GM12891 (cell line): Measurements from ENCODE around the gene TRIM3.

Experiments
- DNase-seq: peaks from one replicate; pipeline ENCODE4 v3.0.0; 2011; ENCODE audit warnings: low spot score; ENCODE audit not compliant: insufficient read length
- FAIRE-seq: peaks from 2 replicates; lab custom pipeline; 2011; peaks lifted over from hg19 to GRCh38; lab: Jason Lieb, UNC
- PAX5 ChIP-seq: IDR thresholded peaks from 2 replicates; pipeline ENCODE4 v1.6.1; 2011; ENCODE audit warnings: low read length, moderate library complexity, mild to moderate bottlenecking; ENCODE audit not compliant: insufficient read depth, severe bottlenecking
- POLR2A ChIP-seq: IDR thresholded peaks from 2 replicates; pipeline ENCODE4 v1.6.1; 2011; ENCODE audit warnings: low read depth, low read length, control low read depth
- POLR2AphosphoS5 ChIP-seq: IDR thresholded peaks from 2 replicates; pipeline ENCODE4 v1.6.1; 2011; ENCODE audit warnings: low read depth, low read length, control low read depth
- POU2F2 ChIP-seq: IDR thresholded peaks from 2 replicates; pipeline ENCODE4 v1.6.1; 2011; ENCODE audit warnings: low read depth, mild to moderate bottlenecking, control low read depth, low read length, moderate library complexity
- SPI1 ChIP-seq: IDR thresholded peaks from 2 replicates; pipeline ENCODE4 v1.6.1; 2011; ENCODE audit warnings: low read depth, low read length, control low read depth
- TAF1 ChIP-seq: IDR thresholded peaks from 2 replicates; pipeline ENCODE4 v1.6.1; 2011; ENCODE audit warnings: low read depth, low read length, control low read depth

The TRIM3 gene

DNA sequence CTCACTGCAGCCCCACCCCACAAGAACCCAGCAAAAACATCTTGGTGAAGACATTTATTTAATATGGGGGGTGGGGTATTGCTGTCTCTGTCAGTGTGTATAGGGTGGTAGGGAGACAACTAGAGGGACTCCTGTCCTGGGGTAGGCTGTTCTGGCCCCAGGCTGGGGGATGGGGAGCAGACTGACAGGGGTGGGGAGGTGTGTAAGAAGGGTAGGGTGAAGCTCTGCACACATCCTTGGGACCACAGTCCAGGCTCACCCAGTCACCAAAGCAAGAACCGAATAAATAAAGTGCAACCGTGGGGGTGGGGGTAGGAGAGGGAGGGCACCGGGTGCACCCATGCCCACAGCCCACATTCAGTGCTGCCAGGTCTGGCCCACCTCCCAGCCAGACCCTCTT lies 25.2 kb downstream of the TRIM3 start:
- no peak for FAIRE-seq
- no peak for TF ChIP-seq POU2F2
- no peak for TF ChIP-seq POLR2A
- TF ChIP-seq TAF1 = no peak
- no peak for TF ChIP-seq POLR2AphosphoS5
- no peak for TF ChIP-seq PAX5
- TF ChIP-seq SPI1 = no peak
- no peak for DNase-seq

DNA sequence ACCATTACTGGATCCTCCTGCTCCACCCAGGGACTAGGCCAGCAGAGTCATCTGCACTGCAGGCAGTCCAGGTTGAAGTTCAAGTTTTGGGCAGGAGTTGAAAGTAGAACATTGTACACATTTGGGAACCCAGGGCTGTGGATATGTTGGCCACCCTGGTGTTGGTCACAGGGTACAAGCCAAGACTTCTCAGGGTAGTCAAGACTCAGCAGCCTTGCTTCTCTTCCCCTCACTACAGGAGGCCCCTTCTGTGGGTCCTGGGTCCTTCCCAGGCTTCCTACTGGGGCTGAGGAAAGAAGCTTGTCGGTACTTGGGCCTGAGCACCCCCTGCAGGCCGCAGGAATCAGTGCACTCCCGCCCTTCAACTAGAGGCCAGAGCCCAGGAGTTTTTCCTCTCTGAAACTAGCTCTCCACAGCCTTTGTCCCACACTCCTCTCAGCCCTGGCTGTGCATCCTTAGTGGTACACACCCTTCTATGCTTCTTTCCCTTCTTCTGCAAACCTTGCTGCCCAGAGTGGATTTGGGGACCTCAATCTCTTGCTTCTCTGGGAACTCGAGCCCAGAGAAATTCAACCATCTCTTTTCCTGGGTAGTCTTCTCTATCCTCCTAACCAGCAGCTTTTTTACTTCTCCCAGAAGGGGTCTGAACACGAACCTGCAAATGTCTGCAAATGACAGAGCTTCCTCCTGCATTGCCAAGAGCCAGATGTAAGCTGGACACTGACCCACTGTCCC lies 30.3 kb downstream of the TRIM3 start:
- FAIRE-seq (no peak), DNase-seq (peak; percentile 40)
- TF ChIP-seq PAX5 (no peak), TAF1 (no peak), POLR2AphosphoS5 (no peak), SPI1 (no peak), POU2F2 (0 out of 2 replicates have a peak, but pooled peaks have one; percentile 21)

DNA sequence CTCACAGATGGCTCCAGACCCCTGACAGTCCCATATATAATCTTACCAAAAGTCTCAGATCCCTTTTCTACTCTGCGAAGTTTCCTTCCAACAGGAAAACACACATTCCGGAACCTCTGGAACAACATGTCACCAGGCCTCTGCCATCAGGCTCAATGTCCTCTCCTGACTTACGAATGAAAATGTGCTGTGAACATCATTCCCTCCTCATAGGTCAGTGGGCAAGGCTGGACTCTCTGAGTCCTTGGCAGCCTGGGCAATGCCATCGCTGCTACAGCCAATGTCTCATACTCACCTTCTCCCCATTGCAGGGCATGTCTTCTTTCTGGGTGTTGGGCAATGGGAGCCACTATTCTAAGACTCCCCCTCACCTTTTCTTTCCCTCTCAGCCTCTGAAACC lies 31.3 kb downstream of the TRIM3 start:
- FAIRE-seq (no peak), DNase-seq (no peak)
- TF ChIP-seq SPI1 = no peak
- no peak for TF ChIP-seq POU2F2
- no peak for TF ChIP-seq POLR2A
- TF ChIP-seq PAX5 = no peak
- no peak for TF ChIP-seq TAF1
- TF ChIP-seq POLR2AphosphoS5 = no peak

DNA sequence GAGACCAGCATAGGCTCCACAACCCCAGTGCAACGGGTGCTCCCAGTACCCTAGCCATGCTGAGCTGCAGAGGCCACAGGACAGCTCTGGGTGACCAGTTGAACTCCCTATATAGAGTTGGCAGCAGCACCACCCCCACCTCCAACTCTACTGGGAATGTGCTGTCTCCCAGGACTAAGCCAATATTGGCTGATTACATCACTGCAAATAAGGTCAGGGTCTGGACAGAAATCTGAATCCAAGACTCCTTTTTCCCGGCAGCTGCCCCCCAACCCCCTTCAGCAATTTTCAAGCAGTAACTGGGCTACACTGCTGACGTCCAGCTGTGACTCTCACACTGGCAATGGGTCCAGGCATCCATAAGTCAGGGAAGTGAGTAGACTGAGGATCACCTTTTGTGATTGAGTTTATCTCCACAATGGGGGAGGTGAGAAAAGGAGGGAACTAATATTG lies 32.8 kb downstream of the TRIM3 start, which contains the start of gene HPX:
TSS of gene HPX (minus strand) at position 82 of the 453 bp plus-strand sequence. CDS start at position 58, 24 bp downstream.
- no peak for FAIRE-seq

DNA sequence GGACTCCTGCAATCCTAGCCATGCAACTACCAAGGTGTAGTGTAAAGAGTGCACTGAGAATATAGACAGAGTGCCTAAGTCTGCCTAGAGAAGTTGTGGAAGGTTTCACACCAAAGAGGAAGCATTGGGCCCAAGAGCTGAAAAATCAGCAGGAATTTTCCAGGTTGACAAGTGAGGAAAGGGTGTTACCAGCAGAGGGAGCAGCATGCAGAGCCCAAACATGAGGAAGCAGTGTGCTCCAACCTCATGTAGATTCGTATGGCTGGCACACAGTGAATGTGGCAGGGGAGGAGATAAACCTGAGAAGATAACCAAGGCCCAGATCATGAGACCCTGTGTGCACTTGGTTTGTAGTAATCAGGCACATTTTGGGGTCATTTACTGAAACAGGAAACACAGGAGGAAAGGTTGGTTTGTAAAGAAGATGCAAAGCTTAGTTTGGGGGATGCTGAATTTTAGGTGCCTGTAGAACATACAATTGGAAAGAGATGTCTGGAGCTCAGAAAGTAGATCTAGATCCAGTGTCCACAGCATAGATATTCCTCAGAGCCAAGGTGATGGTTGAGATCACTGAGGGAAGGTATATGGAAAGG lies 34.7 kb downstream of the TRIM3 start:
- FAIRE-seq (peak; percentile 82), DNase-seq (no peak)
- TF ChIP-seq TAF1 (no peak), SPI1 (no peak), POU2F2 (no peak), POLR2AphosphoS5 (no peak), POLR2A (no peak), PAX5 (no peak)

More for the DNA sequence above, 32.8 kb downstream of the TRIM3 start, which contains the start of gene HPX:
- DNase-seq = no peak
- TF ChIP-seq PAX5 = no peak
- no peak for TF ChIP-seq POLR2A
- TF ChIP-seq POU2F2 = no peak
- no peak for TF ChIP-seq POLR2AphosphoS5
- TF ChIP-seq TAF1 = no peak
- no peak for TF ChIP-seq SPI1

DNA sequence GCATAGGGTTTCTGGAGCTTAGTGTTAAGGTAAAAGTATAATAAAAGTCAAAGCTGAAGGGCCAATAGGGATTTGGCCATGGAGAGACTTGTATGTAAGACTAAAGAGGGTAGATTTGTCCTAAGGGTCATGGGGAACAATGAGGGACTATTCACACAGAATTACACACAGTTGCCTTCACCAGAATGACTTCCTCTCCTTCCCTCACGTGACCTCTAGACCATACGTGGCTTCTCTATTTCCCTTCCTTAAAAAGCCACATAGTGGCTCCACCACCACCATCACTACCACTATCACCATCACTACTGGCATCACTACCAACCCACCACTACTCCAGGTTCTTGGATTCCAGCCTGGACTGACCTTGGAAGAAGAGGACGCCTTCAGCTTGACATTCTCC lies 35.7 kb downstream of the TRIM3 start:
- FAIRE-seq (peak; percentile 82), DNase-seq (no peak)
- no peak for TF ChIP-seq POLR2AphosphoS5
- no peak for TF ChIP-seq POU2F2
- TF ChIP-seq POLR2A = no peak
- no peak for TF ChIP-seq PAX5
- peak; percentile 69 for TF ChIP-seq SPI1

DNA sequence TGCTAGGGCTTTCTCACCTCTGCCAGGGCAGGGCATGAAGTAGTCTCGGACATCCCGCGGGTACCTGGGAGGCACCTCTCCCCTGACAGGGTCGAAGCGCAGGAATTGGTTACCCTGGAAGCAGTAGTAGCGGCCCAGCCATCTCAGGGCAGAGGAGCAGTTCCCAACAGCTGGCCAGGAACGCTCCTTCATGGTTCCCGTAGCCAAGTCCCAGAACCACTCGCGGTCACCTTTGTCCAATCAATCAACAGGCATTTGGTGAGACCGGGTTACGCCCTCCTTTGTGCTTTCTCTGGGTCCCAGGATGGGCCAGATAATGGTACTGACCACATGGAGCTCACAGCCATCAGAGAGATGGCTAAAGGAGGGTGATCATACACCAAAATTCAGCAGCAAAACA lies 36.3 kb downstream of the TRIM3 start:
- no peak for DNase-seq
- TF ChIP-seq TAF1 (no peak), POLR2AphosphoS5 (no peak), POU2F2 (no peak), PAX5 (no peak), POLR2A (no peak), SPI1 (no peak)
- FAIRE-seq = peak; percentile 28

DNA sequence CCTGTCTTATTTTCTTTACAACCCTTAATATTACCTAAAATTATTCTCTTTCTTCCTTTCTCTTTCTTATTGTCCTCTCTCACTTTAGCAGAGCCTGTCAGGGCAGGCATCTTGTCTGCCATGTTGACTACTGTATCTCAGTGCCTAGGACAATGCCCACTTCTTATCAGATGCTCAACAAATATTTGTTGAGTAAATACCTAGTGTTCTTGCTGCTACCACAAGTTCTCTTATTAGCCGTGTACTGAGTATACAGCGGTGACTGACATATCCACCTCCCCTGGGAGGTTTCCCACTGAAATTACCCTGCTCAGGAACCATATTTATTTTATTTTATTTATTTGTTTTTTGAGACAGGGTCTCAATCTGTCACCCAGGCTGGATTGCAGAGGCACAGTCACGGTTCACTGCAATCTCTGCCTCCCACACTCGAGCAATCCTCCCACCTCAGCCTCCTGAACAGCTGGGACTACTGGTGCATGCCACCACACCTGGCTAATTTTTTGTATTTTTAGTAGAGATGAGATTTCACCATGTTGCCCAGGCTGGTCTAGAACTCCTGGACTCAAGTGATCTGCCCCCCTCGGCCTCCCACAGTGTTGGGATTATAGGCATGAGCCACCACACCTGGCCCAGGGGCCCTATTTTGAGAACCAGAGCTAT lies 39.6 kb downstream of the TRIM3 start:
- FAIRE-seq (no peak), DNase-seq (no peak)
- TF ChIP-seq PAX5 = peak; percentile 91
- no peak for TF ChIP-seq TAF1
- no peak for TF ChIP-seq SPI1
- no peak for TF ChIP-seq POLR2AphosphoS5
- no peak for TF ChIP-seq POU2F2
- no peak for TF ChIP-seq POLR2A

DNA sequence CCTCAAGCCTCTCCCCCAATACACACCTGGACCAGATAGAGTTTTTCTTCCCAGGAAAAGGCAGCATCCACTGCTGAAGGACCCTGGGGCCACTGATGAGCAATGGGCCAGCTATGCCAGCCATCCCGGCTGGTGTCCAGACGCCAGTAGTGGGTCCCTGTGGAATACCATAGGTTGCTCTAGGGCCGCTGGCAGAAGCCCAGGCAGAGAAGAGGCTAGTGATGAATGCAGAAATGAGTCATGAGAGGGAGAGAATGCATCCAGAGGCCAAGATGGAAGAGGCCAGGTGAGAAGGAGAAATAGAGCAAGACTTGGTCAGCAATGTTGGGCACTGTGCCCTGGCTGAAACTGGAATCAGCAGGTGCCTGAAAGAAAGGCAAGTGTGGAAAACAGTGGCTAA lies 41.9 kb downstream of the TRIM3 start:
- TF ChIP-seq POLR2A = no peak
- no peak for TF ChIP-seq POLR2AphosphoS5
- TF ChIP-seq POU2F2 = no peak
- no peak for TF ChIP-seq SPI1
- TF ChIP-seq TAF1 = no peak
- TF ChIP-seq PAX5 = no peak
- no peak for FAIRE-seq
- DNase-seq = no peak

DNA sequence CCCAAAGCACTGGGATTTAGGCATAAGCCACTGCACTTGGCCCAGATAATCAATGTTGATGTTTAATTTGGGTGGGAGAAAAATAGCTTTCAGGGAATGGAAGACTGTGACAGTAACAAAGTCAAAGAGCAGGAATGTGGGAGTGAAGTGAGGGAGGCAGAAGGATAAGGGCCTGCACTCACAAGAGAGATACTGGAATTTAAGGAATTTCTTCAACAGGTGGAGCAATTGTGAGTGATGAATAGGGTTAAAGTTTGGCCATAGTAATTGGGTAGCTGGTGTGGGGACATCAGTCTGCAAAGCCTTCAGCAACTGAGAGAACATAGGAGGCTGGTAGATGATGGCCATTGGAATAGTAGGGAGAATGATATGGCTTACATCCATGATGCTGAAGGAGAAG lies 46.2 kb downstream of the TRIM3 start:
- TF ChIP-seq PAX5 (no peak), POU2F2 (no peak)
- no peak for DNase-seq
- FAIRE-seq = no peak
